ENCODE results near the gene TSHR.

TSHR gene

GRCh38 chr14:81178063-81178462, 222.6 kb downstream of the TSHR start:
- Histone ChIP-seq H3K27ac (ENCODE audit: low read depth, low read length) (no peak overlapping the region), H3K27me3 (ENCODE audit: control insufficient read depth in 1 of 2, insufficient read depth in 2 of 2, low read length in 2 of 2) (no peaks in the 10 kb centered on the region), H3K36me3 (ENCODE audit: control insufficient read depth in 1 of 2, insufficient read depth in 2 of 2, low read length in 2 of 2) (peaks cover 0 to 5% of the 10 kb centered on the region in 2 donors), H3K4me1 (ENCODE audit: control insufficient read depth in 1 of 2, insufficient read depth in 2 of 2, low read length in 2 of 2) (peaks cover 5 to 8% of the 10 kb centered on the region in 2 donors), H3K9me3 (ENCODE audit: control insufficient read depth in 1 of 2, low read length in 2 of 2) (no peaks in the 10 kb centered on the region), H3K9ac (ENCODE audit: low read depth in 1 of 2, low read length in 2 of 2) (no peak overlapping the region), H3K4me3 (ENCODE audit: low read depth in 1 of 2, low read length in 2 of 2) (peak overlapping the region; percentile 57 to 62)

DNA sequence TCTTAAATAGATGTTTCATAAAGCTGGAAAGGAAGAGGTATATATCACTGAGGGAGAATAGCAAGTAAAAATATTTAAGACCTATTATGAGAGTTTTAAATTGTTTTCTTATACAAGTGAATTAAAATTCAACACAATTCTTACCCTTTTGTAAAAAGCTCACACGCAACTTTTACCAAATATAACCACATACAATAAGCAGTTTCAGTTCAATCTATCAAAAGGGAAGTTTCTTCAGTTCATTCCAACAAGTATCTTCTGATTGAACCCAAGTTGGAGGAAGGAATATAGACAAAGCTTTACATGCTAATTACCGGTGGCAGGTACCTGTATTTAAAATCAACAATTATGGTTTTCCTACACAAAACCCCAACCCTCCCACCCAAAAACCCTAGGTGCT, 224.2 kb downstream of the TSHR start:
- H3K9me3 ChIP-seq (ENCODE audit: control insufficient read depth in 1 of 2, low read length in 2 of 2), result no peaks in the 10 kb centered on the region
- no peak overlapping the region for H3K9ac ChIP-seq (ENCODE audit: low read depth in 1 of 2, low read length in 2 of 2)
- peaks cover 6 to 10% of the 10 kb centered on the region in 2 donors for H3K36me3 ChIP-seq (ENCODE audit: control insufficient read depth in 1 of 2, insufficient read depth in 2 of 2, low read length in 2 of 2)
- no peaks in the 10 kb centered on the region for H3K27me3 ChIP-seq (ENCODE audit: control insufficient read depth in 1 of 2, insufficient read depth in 2 of 2, low read length in 2 of 2)
- H3K4me1 ChIP-seq (ENCODE audit: control insufficient read depth in 1 of 2, insufficient read depth in 2 of 2, low read length in 2 of 2), result peaks cover 5 to 8% of the 10 kb centered on the region in 2 donors
- no peak overlapping the region for H3K27ac ChIP-seq (ENCODE audit: low read depth, low read length)
- no peak overlapping the region for H3K4me3 ChIP-seq (ENCODE audit: low read depth in 1 of 2, low read length in 2 of 2)

DNA sequence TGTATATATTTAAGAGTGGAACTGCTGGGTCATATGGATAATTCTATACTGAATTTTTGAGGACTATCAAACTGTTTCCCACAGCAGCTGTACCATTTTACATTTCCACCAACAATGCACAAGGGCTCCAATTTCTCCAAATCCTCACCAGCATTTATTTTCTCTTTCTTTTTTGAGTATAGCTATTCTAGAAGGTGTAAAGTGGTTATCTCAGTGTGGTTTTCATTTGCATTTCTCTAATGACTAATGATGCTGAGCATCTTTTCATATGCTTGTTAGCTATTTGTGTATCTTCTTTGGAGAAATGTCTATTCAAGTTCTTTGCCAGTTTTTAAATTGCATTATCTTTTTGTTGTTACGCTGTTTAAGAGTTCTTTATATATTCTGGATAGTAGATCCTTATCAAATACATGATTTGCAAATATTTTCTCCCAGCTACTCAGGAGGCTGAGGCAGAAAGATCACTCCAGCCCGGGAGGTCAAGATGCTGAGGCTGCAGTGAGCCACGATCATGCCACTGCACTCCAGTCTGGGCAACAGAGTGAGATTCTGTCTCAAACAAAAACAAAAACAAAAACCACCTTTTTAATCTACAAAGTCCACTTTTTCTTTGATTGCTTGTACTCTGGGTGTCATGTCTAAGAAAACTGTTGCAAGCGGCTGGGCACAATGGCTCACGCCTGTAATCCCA, 232.6 kb downstream of the TSHR start:
- Histone ChIP-seq H3K9me3 (ENCODE audit: control insufficient read depth in 1 of 2, low read length in 2 of 2) (no peaks in the 10 kb centered on the region), H3K4me3 (ENCODE audit: low read depth in 1 of 2, low read length in 2 of 2) (no peak overlapping the region), H3K27me3 (ENCODE audit: control insufficient read depth in 1 of 2, insufficient read depth in 2 of 2, low read length in 2 of 2) (no peaks in the 10 kb centered on the region), H3K4me1 (ENCODE audit: control insufficient read depth in 1 of 2, insufficient read depth in 2 of 2, low read length in 2 of 2) (no peaks in the 10 kb centered on the region), H3K9ac (ENCODE audit: low read depth in 1 of 2, low read length in 2 of 2) (no peak overlapping the region), H3K36me3 (ENCODE audit: control insufficient read depth in 1 of 2, insufficient read depth in 2 of 2, low read length in 2 of 2) (peaks cover 18 to 55% of the 10 kb centered on the region in 2 donors), H3K27ac (ENCODE audit: low read depth, low read length) (no peak overlapping the region)

DNA sequence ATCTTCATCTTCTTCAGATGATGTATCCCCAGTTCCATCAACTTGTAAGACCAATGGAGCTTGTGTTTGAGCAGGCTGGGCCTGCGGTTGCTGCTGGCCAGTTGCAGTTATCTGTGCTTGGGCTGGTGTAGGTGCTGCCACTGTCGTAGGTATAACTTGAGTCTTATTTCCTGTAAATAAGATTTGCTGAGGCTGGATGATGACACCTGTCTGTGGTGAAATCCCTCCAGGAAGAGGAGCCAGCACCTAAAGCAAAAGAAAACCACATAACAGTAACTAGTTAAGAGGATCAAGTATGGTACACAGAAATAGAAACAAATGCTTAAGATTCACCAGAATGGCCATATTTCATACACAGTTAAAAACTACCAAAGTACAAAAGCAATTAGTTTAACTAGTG, 237.2 kb downstream of the TSHR start:
- Histone ChIP-seq H3K9me3 (ENCODE audit: control insufficient read depth in 1 of 2, low read length in 2 of 2) (no peaks in the 10 kb centered on the region), H3K27ac (ENCODE audit: low read depth, low read length) (no peak overlapping the region), H3K27me3 (ENCODE audit: control insufficient read depth in 1 of 2, insufficient read depth in 2 of 2, low read length in 2 of 2) (no peaks in the 10 kb centered on the region), H3K4me3 (ENCODE audit: low read depth in 1 of 2, low read length in 2 of 2) (no peak overlapping the region), H3K36me3 (ENCODE audit: control insufficient read depth in 1 of 2, insufficient read depth in 2 of 2, low read length in 2 of 2) (peaks cover 31 to 55% of the 10 kb centered on the region in 2 donors), H3K4me1 (ENCODE audit: control insufficient read depth in 1 of 2, insufficient read depth in 2 of 2, low read length in 2 of 2) (no peaks in the 10 kb centered on the region), H3K9ac (ENCODE audit: low read depth in 1 of 2, low read length in 2 of 2) (no peak overlapping the region)

DNA sequence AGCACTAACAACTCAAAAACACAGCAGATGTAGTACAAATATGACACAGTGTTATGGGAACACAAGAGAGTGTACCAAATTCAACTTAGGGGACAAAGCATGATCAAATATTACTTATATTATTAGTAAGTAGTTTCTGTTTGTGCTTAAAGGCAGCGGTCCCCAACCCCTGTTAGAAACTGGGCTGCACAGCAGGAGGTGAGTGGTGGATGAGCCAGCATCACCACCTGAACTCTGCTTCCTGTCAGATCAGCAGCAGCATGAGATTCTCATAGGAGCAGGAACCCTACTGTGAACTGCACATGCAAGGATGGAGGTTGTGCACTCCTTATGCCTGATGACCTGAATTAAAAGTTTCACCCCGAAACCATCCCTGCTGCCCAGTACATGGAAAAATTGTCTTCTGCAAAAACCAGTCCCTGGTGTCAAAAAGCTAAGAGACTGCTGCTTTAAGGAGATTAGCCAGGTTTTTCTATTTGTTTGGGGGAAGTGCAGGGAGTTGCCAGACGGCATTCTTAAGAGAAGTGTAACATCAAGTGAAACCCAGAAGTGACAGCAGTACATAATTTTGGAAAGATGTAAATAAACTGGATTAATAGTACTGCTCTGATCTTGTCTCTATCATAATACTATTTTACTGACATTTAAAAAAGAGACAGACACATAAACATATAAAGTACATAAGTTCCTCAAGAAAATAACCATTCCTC, 238.7 kb downstream of the TSHR start:
- no peak overlapping the region for H3K9ac ChIP-seq (ENCODE audit: low read depth in 1 of 2, low read length in 2 of 2)
- H3K9me3 ChIP-seq (ENCODE audit: control insufficient read depth in 1 of 2, low read length in 2 of 2), result no peaks in the 10 kb centered on the region
- no peak overlapping the region for H3K27ac ChIP-seq (ENCODE audit: low read depth, low read length)
- no peak overlapping the region for H3K4me3 ChIP-seq (ENCODE audit: low read depth in 1 of 2, low read length in 2 of 2)
- H3K27me3 ChIP-seq (ENCODE audit: control insufficient read depth in 1 of 2, insufficient read depth in 2 of 2, low read length in 2 of 2), result no peaks in the 10 kb centered on the region
- peaks cover 31 to 54% of the 10 kb centered on the region in 2 donors for H3K36me3 ChIP-seq (ENCODE audit: control insufficient read depth in 1 of 2, insufficient read depth in 2 of 2, low read length in 2 of 2)
- no peaks in the 10 kb centered on the region for H3K4me1 ChIP-seq (ENCODE audit: control insufficient read depth in 1 of 2, insufficient read depth in 2 of 2, low read length in 2 of 2)
